Esophagus (tissue), 2 donors: Measurements from ENCODE around the gene F10. TPM values are rescaled to one million over a fixed set of nuclear protein-coding genes. Genes with fewer than 3 reads are reported as not detected.

Experiments
- H3K27ac ChIP-seq, 2 donors: one replicate each; pipeline ENCODE4 v1.5.1; 2013; ENCODE audit warnings: low read depth in 2 of 2, mild to moderate bottlenecking in 2 of 2, inconsistent platforms in 1 of 2, low read length in 1 of 2, moderate library complexity in 1 of 2
- H3K27me3 ChIP-seq, 2 donors: one replicate each; pipeline ENCODE4 v1.6.1; 2013; ENCODE audit warnings: low read length in 2 of 2, control low read depth in 1 of 2, mild to moderate bottlenecking in 1 of 2; ENCODE audit not compliant: insufficient read depth in 2 of 2, control insufficient read depth in 1 of 2
- H3K36me3 ChIP-seq, 2 donors: one replicate each; pipeline ENCODE4 v1.6.1; 2013; ENCODE audit warnings: low read length in 1 of 2; ENCODE audit not compliant: control insufficient read depth in 2 of 2, insufficient read depth in 2 of 2
- H3K4me1 ChIP-seq, 2 donors: one replicate each; pipeline ENCODE4 v1.6.1; 2013; ENCODE audit warnings: low read length in 1 of 2; ENCODE audit not compliant: control insufficient read depth in 2 of 2, insufficient read depth in 2 of 2
- H3K4me3 ChIP-seq, 2 donors: one replicate each; pipeline ENCODE4 v1.5.1; 2013; ENCODE audit warnings: low read length in 2 of 2, mild to moderate bottlenecking in 2 of 2, low read depth in 1 of 2, moderate library complexity in 1 of 2
- H3K9me3 ChIP-seq, 2 donors: one replicate each; pipeline ENCODE4 v1.6.1; 2013; ENCODE audit warnings: mild to moderate bottlenecking in 2 of 2, low read depth in 1 of 2, low read length in 1 of 2, moderate library complexity in 1 of 2; ENCODE audit not compliant: control insufficient read depth in 2 of 2, insufficient read depth in 1 of 2
- WGBS, 2 donors: extraction: QIAGEN DNeasy Blood & Tissue Kit; methylation state at CpG; one replicate each; pipeline ENCODE4 v1.1.7; 2013; 5-methylcytosine and 5-hydroxymethylcytosine counted together
- polyA plus RNA-seq, 2 donors: library from polyadenylated mRNA; stranded (reverse); fragments of 200-250 nt; gene quantifications; one replicate each; pipeline ENCODE4 v1.2.3, GENCODE V29; 2013
- donor health status: healthy with polysubstance abuse.
- donor health status: Bipolar disorder and iron deficiency.

Gene F10
- polyA plus RNA-seq, 2 donors = 1.6 to 4.5 TPM

DNA sequence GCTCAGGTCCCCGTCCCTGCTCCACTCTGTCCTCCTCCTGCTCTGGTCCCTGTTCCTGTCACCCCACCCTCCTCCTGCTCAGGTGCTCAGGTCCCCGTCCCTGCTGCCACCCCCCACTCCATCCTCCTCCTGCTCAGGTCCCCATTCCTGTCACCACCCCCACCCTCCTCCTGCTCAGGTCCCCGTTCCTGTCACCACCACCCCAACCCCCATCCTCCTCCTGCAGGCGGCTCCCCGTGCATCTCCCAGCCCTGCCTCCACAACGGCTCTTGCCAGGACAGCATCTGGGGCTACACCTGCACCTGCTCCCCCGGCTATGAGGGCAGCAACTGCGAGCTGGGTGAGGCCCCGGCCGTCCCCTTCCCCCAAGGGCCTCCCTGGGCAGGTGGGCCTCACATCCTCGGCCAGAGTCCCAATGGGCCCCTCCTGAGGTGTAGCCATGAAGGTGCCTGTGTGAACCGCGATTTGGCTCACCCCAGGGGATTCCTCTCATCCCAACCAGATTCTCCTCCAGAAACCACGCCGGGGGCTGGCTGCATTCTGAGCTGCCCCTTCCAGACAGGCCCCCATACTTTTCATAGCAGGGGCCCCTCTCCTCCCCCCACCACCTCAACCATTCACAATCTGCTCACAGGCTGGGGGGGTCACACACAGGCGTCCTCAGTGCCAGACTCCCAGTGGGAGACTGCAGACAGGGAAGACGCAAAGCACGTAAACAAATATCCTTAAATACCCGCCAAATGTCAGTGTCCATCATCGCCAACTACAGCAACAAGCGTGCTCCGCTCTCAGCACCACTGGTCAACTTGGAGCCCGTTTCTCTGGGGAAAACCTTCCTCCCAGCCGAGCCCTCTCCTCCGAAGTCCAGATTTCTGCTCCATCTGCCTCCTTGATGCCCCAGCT, 40.4 kb downstream of the F10 start:
- H3K36me3 ChIP-seq = no peaks in the 10 kb centered on the region
- H3K27ac ChIP-seq = no peak overlapping the region
- H3K4me3 ChIP-seq = no peak overlapping the region
- H3K9me3 ChIP-seq = peaks cover 0 to 2% of the 10 kb centered on the region in 2 donors
- 28 to 31% methylated on average over 25 of the region's 25 CpGs for WGBS, 2 donors
- H3K27me3 ChIP-seq = no peaks in the 10 kb centered on the region
- peaks cover 0 to 3% of the 10 kb centered on the region in 2 donors for H3K4me1 ChIP-seq

DNA sequence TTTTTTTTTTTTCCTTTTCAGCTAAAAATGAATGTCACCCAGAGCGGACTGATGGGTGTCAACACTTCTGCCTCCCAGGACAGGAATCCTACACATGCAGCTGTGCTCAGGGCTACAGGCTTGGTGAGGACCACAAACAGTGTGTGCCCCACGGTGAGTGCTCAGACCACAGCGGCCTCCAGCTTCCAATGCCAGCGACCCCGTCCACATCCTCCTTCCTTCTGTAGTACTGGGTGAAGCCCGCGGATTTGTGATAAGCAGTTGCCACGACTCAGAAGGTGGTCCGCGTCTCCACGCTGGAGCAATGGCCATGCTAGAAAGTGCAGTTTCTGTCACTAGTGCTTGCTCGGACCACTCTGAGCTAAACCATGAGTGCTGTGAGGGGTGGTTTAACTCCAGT, 41.9 kb downstream of the F10 start:
- Histone ChIP-seq H3K27me3 (no peaks in the 10 kb centered on the region), H3K36me3 (no peaks in the 10 kb centered on the region), H3K4me3 (no peak overlapping the region), H3K4me1 (peaks cover 0 to 3% of the 10 kb centered on the region in 2 donors), H3K9me3 (peaks cover 0 to 2% of the 10 kb centered on the region in 2 donors), H3K27ac (no peak overlapping the region)
- 77 to 87% methylated on average over 12 of the region's 12 CpGs for WGBS, 2 donors

GRCh38 chr13:113166266-113166665, 43.7 kb downstream of the F10 start:
- no peak overlapping the region for H3K27ac ChIP-seq
- peaks cover 0 to 1% of the 10 kb centered on the region in 2 donors for H3K36me3 ChIP-seq
- peaks cover 0 to 2% of the 10 kb centered on the region in 2 donors for H3K9me3 ChIP-seq
- WGBS, 2 donors = 86 to 93% methylated on average over 10 of the region's 10 CpGs
- no peaks in the 10 kb centered on the region for H3K27me3 ChIP-seq
- peaks cover 0 to 3% of the 10 kb centered on the region in 2 donors for H3K4me1 ChIP-seq
- no peak overlapping the region for H3K4me3 ChIP-seq

DNA sequence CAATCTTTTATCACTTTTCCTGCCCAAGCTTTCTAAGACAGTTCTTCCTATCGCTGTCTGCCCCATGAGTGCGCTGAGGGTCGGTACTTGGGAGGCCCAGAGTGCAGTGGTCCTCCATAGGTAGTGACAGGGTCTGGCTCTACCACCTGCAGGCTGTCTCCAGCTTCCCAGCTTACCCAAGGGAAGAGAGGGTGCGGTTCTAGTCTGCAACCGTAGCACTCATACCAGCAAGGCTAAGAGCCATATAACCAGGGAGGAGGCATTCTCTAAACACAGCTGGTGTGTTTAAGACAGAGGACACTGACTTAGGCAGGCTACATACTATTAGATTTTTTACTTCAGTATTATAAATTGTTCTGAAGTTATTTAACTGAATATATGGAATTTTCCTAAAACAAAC, 44.1 kb downstream of the F10 start:
- peaks cover 0 to 2% of the 10 kb centered on the region in 2 donors for H3K9me3 ChIP-seq
- peaks cover 0 to 5% of the 10 kb centered on the region in 2 donors for H3K36me3 ChIP-seq
- no peak overlapping the region for H3K4me3 ChIP-seq
- peaks cover 0 to 3% of the 10 kb centered on the region in 2 donors for H3K4me1 ChIP-seq
- no peak overlapping the region for H3K27ac ChIP-seq
- H3K27me3 ChIP-seq = no peaks in the 10 kb centered on the region
- 85 to 88% methylated on average over 5 of the region's 5 CpGs for WGBS, 2 donors

DNA sequence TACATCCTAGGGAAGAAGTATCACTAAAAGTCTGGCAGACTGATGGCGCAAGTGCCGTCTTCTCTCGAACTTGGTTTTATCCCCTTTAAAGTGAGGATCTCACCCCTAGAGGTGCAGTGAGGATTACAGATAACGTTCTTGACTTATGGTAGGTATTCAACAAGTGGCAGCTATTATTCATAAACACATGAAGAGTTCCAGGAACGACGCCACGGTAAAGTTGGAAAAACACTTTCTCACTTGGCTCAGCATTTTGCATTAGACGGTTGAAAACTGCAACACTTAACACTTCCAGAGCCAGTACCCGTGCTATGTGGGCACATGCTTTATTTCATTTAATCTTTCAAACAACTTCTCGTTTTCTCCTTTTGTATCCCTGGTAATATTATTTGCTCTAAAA, 44.6 kb downstream of the F10 start:
- Histone ChIP-seq H3K4me1 (peaks cover 0 to 3% of the 10 kb centered on the region in 2 donors), H3K27me3 (no peaks in the 10 kb centered on the region), H3K9me3 (peaks cover 0 to 2% of the 10 kb centered on the region in 2 donors), H3K36me3 (peaks cover 0 to 9% of the 10 kb centered on the region in 2 donors), H3K27ac (no peak overlapping the region), H3K4me3 (no peak overlapping the region)
- 93 to 94% methylated on average over 10 of the region's 10 CpGs for WGBS, 2 donors

GRCh38 chr13:113167575-113167974, 45.0 kb downstream of the F10 start:
- Histone ChIP-seq H3K36me3 (peaks cover 0 to 9% of the 10 kb centered on the region in 2 donors), H3K4me3 (no peak overlapping the region), H3K9me3 (peaks cover 0 to 2% of the 10 kb centered on the region in 2 donors), H3K4me1 (peaks cover 0 to 3% of the 10 kb centered on the region in 2 donors), H3K27ac (no peak overlapping the region), H3K27me3 (no peaks in the 10 kb centered on the region)
- 97 to 99% methylated on average over 3 of the region's 3 CpGs for WGBS, 2 donors

DNA sequence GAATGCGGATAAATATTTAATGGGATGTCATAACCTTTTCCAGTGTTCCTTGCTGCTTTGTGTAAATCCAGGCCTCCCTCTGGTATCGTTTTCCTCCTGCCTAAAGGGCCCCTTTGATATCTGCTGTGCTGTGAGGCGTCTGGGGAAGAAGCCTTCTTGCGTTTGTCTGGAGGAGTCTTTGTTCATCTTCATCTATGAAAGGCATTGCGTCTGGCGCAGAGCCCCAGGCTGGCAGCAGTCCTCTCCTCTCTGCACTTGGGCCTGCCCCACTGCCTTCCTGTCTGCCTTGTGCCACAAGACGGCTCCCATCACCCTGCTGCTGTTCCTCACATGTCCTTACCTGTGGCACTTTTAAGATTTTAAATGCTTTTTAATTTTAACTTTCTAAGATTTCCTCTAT, 45.6 kb downstream of the F10 start:
- Histone ChIP-seq H3K27ac (no peak overlapping the region), H3K36me3 (peaks cover 0 to 12% of the 10 kb centered on the region in 2 donors), H3K4me1 (no peaks in the 10 kb centered on the region), H3K27me3 (no peaks in the 10 kb centered on the region), H3K4me3 (no peak overlapping the region), H3K9me3 (no peaks in the 10 kb centered on the region)
- WGBS, 2 donors = 87 to 89% methylated on average over 7 of the region's 7 CpGs

DNA sequence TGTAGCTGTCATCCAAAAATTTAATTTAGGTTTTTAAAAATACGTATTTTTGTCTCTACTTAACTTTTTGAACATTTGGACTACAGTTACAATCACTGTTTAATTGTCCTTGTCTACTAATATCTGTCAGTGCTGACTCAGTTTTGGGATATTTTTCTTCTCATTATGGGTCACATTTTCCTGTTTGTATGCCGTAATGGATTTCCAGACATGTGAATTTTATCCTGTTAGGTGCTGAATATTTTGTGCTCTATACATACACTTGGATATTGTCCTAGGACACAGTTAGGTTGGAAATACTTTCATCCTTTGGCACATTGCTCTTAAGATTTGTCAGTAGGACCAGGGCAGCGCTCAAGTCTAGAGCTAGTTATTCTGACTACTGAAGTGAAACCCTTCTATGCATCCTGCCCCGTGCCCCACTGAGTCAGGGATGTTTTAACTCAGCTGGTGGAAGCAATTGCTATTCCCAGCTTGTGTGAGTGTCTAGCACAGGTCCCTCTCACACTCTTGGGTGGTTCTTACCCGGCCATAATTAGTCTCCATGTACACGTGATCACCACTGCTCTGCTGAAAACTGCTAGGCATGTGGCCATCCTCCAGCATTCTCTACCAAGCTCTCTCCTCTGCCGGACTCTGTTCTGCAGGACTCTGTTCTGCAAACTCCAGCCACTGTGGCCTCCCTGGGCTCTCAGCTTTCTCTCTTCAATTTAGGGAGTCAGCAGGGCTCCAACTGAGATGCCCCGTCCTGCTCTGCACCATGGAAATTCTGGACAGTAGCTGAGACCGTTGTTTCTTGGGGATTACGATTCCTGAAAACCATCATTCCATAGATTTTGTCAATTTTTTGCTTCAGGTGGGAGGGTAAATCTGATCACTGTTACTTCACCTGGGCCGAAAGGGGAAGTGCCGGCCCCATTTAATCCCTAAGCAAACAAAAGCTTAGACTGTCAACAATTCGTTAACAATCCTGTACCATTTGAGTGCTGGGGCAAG, 47.0 kb downstream of the F10 start:
- WGBS, 2 donors = 79 to 82% methylated on average over 13 of the region's 13 CpGs
- no peak overlapping the region for H3K4me3 ChIP-seq
- H3K36me3 ChIP-seq = peaks cover 0 to 12% of the 10 kb centered on the region in 2 donors
- H3K9me3 ChIP-seq = no peaks in the 10 kb centered on the region
- no peak overlapping the region for H3K27ac ChIP-seq
- no peaks in the 10 kb centered on the region for H3K27me3 ChIP-seq
- H3K4me1 ChIP-seq = no peaks in the 10 kb centered on the region

DNA sequence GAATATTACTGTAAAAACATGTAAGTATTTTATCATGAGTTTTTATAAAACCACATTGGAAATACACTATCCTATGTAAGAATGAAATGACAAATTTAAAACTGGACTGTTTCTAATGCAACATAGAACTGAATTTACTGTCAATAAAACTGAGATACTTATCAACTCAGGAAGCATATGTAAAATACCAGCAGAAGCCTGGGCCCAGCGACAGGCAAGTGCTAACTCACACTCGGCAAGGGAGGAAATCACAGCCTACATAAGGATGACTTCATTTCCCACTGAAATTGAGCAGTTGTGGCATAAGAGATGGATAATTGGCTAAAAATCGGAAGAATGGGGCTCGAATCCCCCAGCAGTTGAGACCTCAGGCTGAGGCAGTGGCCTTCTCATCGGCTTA, 47.9 kb downstream of the F10 start:
- H3K4me3 ChIP-seq = no peak overlapping the region
- H3K36me3 ChIP-seq = peaks cover 4 to 14% of the 10 kb centered on the region in 2 donors
- no peaks in the 10 kb centered on the region for H3K27me3 ChIP-seq
- 71 to 79% methylated on average over 5 of the region's 5 CpGs for WGBS, 2 donors
- no peaks in the 10 kb centered on the region for H3K9me3 ChIP-seq
- no peaks in the 10 kb centered on the region for H3K4me1 ChIP-seq
- no peak overlapping the region for H3K27ac ChIP-seq
